Kidney (tissue), 14 donors: ENCODE results near the gene CRYBA2. TPM values are rescaled to one million over a fixed set of nuclear protein-coding genes. Genes with fewer than 3 reads are reported as not detected.

Experiments
- DNase-seq, 5 donors: peaks; one replicate each; pipeline ENCODE4 v3.0.0-alpha.2; 2013 to 2020
- FAIRE-seq: peaks from 2 replicates; lab custom pipeline; 2012; peaks lifted over from hg19 to GRCh38; lab: Jason Lieb, UNC
- H3K27ac ChIP-seq, 2 donors: one replicate each; pipeline ENCODE4 v1.7.0; 2013; ENCODE audit warnings: low read depth in 2 of 2, low read length in 2 of 2, inconsistent platforms in 1 of 2
- H3K27me3 ChIP-seq: one replicate; pipeline ENCODE4 v1.7.1; 2013; ENCODE audit warnings: low read length, inconsistent platforms; ENCODE audit not compliant: control insufficient read depth, insufficient read depth
- H3K36me3 ChIP-seq, 3 donors: one replicate each; pipeline versions ENCODE4 v1.7.0 to v1.7.1; 2013; ENCODE audit warnings: low read length in 3 of 3, control low read depth in 1 of 3, inconsistent platforms in 1 of 3; ENCODE audit not compliant: insufficient read depth in 3 of 3, control insufficient read depth in 2 of 3
- H3K4me1 ChIP-seq, 3 donors: one replicate each; pipeline versions ENCODE4 v1.7.0 to v1.7.1; 2013; ENCODE audit warnings: low read length in 3 of 3, inconsistent platforms in 1 of 3, low read depth in 1 of 3; ENCODE audit not compliant: control insufficient read depth in 2 of 3, insufficient read depth in 2 of 3
- H3K4me3 ChIP-seq, 3 donors: one replicate each; pipeline versions ENCODE4 v1.7.0 to v1.8.1; 2013; ENCODE audit warnings: low read length in 3 of 3, control low read depth in 1 of 3, inconsistent platforms in 1 of 3
- H3K9ac ChIP-seq, 3 donors: one replicate each; pipeline versions ENCODE4 v1.7.0 to v1.7.1; 2013; ENCODE audit warnings: low read length in 3 of 3, control low read depth in 1 of 3, inconsistent platforms in 1 of 3
- H3K9me3 ChIP-seq, 3 donors: one replicate each; pipeline versions ENCODE4 v1.7.0 to v1.7.1; 2013; ENCODE audit warnings: low read length in 3 of 3, control low read depth in 1 of 3, inconsistent platforms in 1 of 3; ENCODE audit not compliant: control insufficient read depth in 2 of 3, insufficient read depth in 1 of 3
- CTCF ChIP-seq: IDR thresholded peaks from 3 replicates; pipeline ENCODE4 v1.5.1; 2012; ENCODE audit warnings: mild to moderate bottlenecking, moderate library complexity, borderline replicate concordance; ENCODE audit not compliant: insufficient read depth; ENCODE audit errors: extremely low read depth
- intact Hi-C: fragments of 100-400 bp; cut with DNase I; formaldehyde crosslinking; loops from one replicate; pipeline ENCODE4 v1.11.1; 2022
- polyA plus RNA-seq: library from polyadenylated mRNA; stranded (reverse); fragments of 350-450 nt; fragmentation: Illumina TruSeq; extraction: RNeasy Lipid Tissue Mini Kit (QIAGEN cat#74804); gene quantifications from one replicate; pipeline ENCODE4 v1.2.3, GENCODE V29; 2014; ENCODE audit warnings: low read depth, low replicate concordance; ENCODE audit not compliant: insufficient read depth
- total RNA-seq: library from RNA; stranded (reverse); fragmentation: NEBNext Ultra II Directional; extraction: Animal tissue kit (Norgen Biotek cat#: 25700); gene quantifications from one replicate; pipeline ENCODE4 v1.2.1, GENCODE V29; 2021
- donor health status: control.
- donor health status: control.
- donor health status: control.
- donor health status: control.
- donor health status: control.
- donor health status: DM: yes; HTN: yes; CAD: no.
- donor health status: Normal renal cell carcinoma (clear cell type).

Gene CRYBA2
- total and polyA plus RNA-seq, 2 donors from 2014 or later = not detected

DNA sequence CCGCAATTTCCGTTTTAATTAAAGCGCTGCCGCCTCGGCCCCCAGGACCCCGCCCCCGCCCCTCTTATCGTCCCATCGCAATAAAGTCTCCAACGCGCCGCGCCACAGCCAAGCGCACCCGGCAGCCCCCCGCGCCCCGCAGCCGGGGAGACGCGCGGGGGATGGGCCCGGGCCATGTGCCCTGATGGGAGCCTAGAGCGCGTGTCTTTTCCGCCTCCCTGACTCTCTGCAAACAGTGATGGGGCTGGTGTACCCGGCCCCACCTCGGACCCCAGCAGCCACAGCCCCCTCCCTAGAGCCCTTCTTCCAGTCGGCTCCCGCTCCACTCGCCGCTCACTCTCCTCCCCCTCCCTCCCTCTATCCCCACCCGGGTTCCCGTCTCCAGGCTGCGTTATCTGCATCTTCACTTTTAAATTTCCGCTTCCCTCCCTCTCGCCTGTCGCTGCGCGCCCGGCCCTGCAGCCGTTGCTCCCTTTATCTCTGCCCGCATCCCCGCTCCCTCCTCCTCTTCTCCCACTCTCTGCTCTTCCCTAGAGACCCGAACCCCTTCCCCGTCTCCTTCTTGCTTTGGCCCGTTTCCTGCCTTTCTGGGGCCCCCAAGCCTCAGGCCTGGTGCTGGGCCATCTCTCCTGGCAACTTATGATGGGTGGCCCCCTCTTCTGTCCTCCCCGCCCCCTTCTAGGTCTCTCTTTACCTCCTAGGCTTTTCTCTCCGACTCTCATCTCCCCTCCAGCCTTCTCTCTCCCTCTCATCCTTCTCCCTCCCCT, 7.7 kb downstream of the CRYBA2 start:
- intact Hi-C loops = no loop called here
- Histone ChIP-seq H3K9me3 (no peaks in the 10 kb centered on the region), H3K27ac (no peak overlapping the region), H3K4me3 (no peak overlapping the region), H3K4me1 (peaks cover 0 to 13% (median 4%) of the 10 kb centered on the region in 3 donors), H3K36me3 (no peaks in the 10 kb centered on the region), H3K27me3 (peaks cover 70% of the 10 kb centered on the region), H3K9ac (no peak overlapping the region)
- peak in 1 of 5 donors; percentile 50 for DNase-seq
- no peak for TF ChIP-seq CTCF
- no peak for FAIRE-seq

GRCh38 chr2:218985021-218985324, 8.2 kb downstream of the CRYBA2 start, which contains the start of gene FEV:
Gene FEV (minus strand): TSS chr2:218985184. CDS start chr2:218985075, 109 bp downstream.
- H3K4me3 ChIP-seq = no peak within 1 kb of the TSS
- no peak within 1 kb of the TSS for H3K27ac ChIP-seq
- no peak for DNase-seq
- no peaks in the 10 kb centered on the region for H3K36me3 ChIP-seq
- no peaks in the 10 kb centered on the region for H3K9me3 ChIP-seq
- H3K4me1 ChIP-seq = peaks cover 0 to 13% (median 4%) of the 10 kb centered on the region in 3 donors
- peaks cover 65% of the 10 kb centered on the region for H3K27me3 ChIP-seq
- TF ChIP-seq CTCF = no peak
- H3K9ac ChIP-seq = no peak within 1 kb of the TSS
- FAIRE-seq = no peak
- intact Hi-C loops = no loop called here

- Histone ChIP-seq H3K4me1 (peaks cover 0 to 13% (median 4%) of the 10 kb centered on the region in 3 donors), H3K36me3 (no peaks in the 10 kb centered on the region), H3K27ac (no peak overlapping the region), H3K9me3 (no peaks in the 10 kb centered on the region), H3K9ac (no peak overlapping the region), H3K4me3 (no peak overlapping the region), H3K27me3 (peaks cover 63% of the 10 kb centered on the region)
- FAIRE-seq (no peak), DNase-seq (peak in 3 of 5 donors; percentile 52 to 72 (median 71))
- no peak for TF ChIP-seq CTCF
- intact Hi-C loops = no loop called here
Measured at GRCh38 chr2:218984239-218985020, 8.8 kb downstream of the CRYBA2 start.
